Measurements from ENCODE around the gene LMAN2L. TPM values are rescaled to one million over a fixed set of nuclear protein-coding genes. Genes with fewer than 3 reads are reported as not detected.
"Not testable (repeated sequence)": the region's sequence is repeated elsewhere in the genome, so short reads cannot be mapped to it uniquely, and the experiment has no call there.

The LMAN2L gene
- total RNA-seq, 2 donors from 2014 or later = 6.6 to 7.8 TPM

DNA sequence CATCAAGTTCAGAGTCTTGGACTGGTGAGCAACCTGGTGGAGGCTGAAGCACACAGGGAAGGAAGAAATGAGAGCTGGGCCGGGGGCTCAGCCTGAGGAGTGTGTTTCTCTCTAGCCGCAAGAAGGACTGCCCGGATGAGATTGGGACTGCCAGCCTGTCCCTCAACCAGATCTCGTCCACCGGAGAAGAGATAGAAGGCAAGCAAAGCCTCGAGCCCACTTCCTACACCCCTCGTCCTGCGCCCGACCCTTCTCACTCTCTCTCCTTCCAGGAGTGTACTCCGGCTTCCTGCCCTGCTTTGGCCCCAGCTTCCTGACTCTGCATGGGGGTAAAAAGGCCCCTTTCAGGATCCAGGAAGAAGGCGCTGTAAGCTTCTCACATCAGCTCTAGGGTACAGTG is 71.1 kb downstream of the LMAN2L start:
- Histone ChIP-seq H3K4me3 (no peak overlapping the region), H3K4me1 (peaks cover 22% of the 10 kb centered on the region), H3K27ac (no peak overlapping the region), H3K27me3 (no peaks in the 10 kb centered on the region), H3K9me3 (no peaks in the 10 kb centered on the region), H3K36me3 (replicated peaks in 1 of 2; ENCODE audit: insufficient read depth in 1 of 2, low read depth in 2 of 2) (peaks cover 0 to 2% of the 10 kb centered on the region in 2 donors)
- 85 to 88% methylated on average over 10 to 11 of the region's 11 CpGs for WGBS, 2 donors
- TF ChIP-seq, protein P1, sequence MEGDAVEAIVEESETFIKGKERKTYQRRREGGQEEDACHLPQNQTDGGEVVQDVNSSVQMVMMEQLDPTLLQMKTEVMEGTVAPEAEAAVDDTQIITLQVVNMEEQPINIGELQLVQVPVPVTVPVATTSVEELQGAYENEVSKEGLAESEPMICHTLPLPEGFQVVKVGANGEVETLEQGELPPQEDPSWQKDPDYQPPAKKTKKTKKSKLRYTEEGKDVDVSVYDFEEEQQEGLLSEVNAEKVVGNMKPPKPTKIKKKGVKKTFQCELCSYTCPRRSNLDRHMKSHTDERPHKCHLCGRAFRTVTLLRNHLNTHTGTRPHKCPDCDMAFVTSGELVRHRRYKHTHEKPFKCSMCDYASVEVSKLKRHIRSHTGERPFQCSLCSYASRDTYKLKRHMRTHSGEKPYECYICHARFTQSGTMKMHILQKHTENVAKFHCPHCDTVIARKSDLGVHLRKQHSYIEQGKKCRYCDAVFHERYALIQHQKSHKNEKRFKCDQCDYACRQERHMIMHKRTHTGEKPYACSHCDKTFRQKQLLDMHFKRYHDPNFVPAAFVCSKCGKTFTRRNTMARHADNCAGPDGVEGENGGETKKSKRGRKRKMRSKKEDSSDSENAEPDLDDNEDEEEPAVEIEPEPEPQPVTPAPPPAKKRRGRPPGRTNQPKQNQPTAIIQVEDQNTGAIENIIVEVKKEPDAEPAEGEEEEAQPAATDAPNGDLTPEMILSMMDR (IDR thresholded peaks at IDR 0.05) = no peak
- TF ChIP-seq POLR2A (IDR thresholded peaks at IDR 0.05) = no peak
- intact Hi-C loops (cut with DNase I) = no loop called here
- ATAC-seq (no peak), DNase-seq (no peak)

DNA sequence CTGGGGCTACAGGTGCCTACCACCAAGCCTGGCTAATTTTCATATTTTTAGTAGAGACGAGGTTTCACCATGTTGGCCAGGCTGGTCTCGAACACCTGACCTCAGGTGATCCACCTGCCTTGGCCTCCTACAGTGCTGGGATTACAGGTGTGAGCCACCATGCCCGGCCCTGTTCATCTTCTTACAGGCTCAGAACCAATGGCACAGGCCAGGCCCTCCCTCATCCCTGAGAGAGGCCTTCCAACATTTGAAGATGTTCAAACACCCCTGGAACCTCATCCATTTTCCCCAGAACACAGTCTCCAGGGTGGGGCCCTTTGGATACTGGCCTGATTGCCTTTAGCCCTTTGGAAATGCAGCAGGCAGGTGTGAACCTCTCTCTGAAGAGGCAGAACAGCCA is 74.1 kb downstream of the LMAN2L start:
- H3K27me3 ChIP-seq; H3K36me3 ChIP-seq (replicated peaks in 1 of 2; ENCODE audit: insufficient read depth in 1 of 2, low read depth in 2 of 2); DNase-seq; intact Hi-C loops (cut with DNase I); ATAC-seq; H3K9me3 ChIP-seq; H3K4me3 ChIP-seq: not testable (repeated sequence)
- peaks cover 35% of the 10 kb centered on the region for H3K4me1 ChIP-seq
- WGBS, 2 donors = 97 to 100% methylated on average over 2 to 3 of the region's 3 CpGs
- peak overlapping the region in 3 of 4 donors; percentile 58 to 80 (median 74) for H3K27ac ChIP-seq

DNA sequence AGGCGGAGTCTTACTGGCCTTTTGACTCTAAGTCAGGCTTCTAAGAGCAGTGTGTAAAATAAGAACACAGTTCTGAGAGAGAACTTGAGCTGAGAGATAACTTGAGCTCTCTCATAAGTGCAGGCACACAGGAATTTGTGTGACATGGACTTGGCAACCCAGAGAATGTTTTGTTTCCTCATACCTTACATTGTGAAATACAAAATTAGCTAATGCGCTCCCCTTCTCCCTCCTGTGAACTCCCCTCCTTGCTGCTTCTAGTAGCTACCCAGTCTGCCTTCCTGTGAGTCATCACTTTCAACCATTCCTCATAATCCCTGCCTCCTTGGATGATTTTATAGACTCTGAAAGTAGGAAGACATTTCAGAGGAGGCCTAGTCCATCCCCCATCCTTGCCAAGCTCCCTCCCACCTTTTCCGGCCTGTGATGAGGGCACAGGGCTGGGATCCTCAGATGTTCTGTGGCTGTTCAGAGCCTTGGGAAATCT is 74.7 kb downstream of the LMAN2L start:
- Histone ChIP-seq H3K4me3 (no peak overlapping the region), H3K36me3 (replicated peaks in 1 of 2; ENCODE audit: insufficient read depth in 1 of 2, low read depth in 2 of 2) (peaks cover 0 to 2% of the 10 kb centered on the region in 2 donors), H3K27ac (peak overlapping the region; percentile 48 to 80 (median 66)), H3K9me3 (no peaks in the 10 kb centered on the region), H3K4me1 (peaks cover 35% of the 10 kb centered on the region), H3K27me3 (no peaks in the 10 kb centered on the region)
- intact Hi-C loops (cut with DNase I) = no loop called here
- no peak for TF ChIP-seq POLR2A (IDR thresholded peaks at IDR 0.05)
- WGBS, 2 donors = 65 to 81% methylated on average over 3 of the region's 3 CpGs
- ATAC-seq (peak; percentile 82), DNase-seq (peak; percentile 35 to 80 (median 52))

DNA sequence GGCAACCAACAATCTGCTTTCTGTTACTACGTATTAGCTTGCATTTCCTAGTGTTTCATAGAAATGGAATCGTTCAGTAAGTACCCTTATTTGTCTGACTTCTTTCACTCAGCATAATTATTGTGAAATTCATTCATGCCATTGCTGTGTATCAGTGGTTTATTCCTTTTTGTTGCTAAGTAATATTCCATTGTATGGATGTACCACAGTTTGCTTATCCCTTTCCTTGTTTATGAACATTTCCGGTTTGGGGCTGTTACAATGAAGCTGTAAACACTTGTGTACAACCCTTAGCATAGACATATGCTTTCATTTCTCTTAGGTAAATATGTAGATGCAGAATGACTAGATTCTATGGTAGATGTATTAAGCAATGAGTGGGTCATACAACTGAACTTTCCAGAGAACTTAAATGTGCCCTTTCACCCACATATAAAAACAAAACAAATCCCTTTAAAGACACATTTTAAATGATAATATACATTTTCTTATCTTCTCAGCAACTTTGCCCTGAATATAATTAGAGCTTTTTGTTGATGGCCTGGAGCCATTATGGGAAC is 75.4 kb downstream of the LMAN2L start:
- Histone ChIP-seq H3K9me3 (no peaks in the 10 kb centered on the region), H3K36me3 (replicated peaks in 1 of 2; ENCODE audit: insufficient read depth in 1 of 2, low read depth in 2 of 2) (peaks cover 0 to under 1% of the 10 kb centered on the region in 2 donors), H3K27ac (peak overlapping the region; percentile 48 to 80 (median 77)), H3K27me3 (no peaks in the 10 kb centered on the region), H3K4me3 (no peak overlapping the region), H3K4me1 (peaks cover 35% of the 10 kb centered on the region)
- no peak for DNase-seq
- ATAC-seq = no peak
- TF ChIP-seq, protein P1 (IDR thresholded peaks at IDR 0.05) = no peak
- no peak for TF ChIP-seq POLR2A (IDR thresholded peaks at IDR 0.05)
- 90 to 95% methylated on average over 3 of the region's 3 CpGs for WGBS, 2 donors
- intact Hi-C loops (cut with DNase I) = no loop called here

DNA sequence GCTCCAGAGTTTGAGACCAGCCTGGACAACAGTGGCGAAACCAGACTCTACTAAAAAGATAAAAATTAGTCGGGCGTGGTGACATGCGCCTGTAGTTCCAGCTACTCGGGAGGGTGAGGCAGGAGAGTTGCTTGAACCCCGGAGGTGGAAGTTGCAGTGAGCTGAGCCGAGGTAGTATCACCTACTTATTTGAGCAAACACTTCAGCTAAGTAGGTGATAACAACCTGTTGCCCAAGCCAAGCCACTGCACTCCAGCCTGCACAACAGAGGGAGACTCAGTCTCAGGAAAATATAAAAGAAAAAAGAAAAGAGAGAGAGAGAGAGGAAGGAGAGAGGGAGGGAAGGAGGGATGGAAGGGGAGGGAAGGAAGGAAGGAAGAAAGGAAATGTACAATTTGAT is 76.0 kb downstream of the LMAN2L start:
- Histone ChIP-seq H3K27ac (peak overlapping the region; percentile 68 to 80 (median 77)), H3K4me3 (no peak overlapping the region), H3K27me3 (no peaks in the 10 kb centered on the region), H3K36me3 (replicated peaks in 1 of 2; ENCODE audit: insufficient read depth in 1 of 2, low read depth in 2 of 2) (no peaks in the 10 kb centered on the region), H3K9me3 (no peaks in the 10 kb centered on the region), H3K4me1 (peaks cover 35% of the 10 kb centered on the region)
- ATAC-seq (peak; percentile 48), DNase-seq (peak; percentile 45 to 63 (median 54))
- intact Hi-C loops (cut with DNase I) = no loop called here
- TF ChIP-seq, protein P1 (IDR thresholded peaks at IDR 0.05) = peak in 1 of 7 experiments; percentile 21
- no peak for TF ChIP-seq POLR2A (IDR thresholded peaks at IDR 0.05)
- WGBS, 2 donors = 29 to 31% methylated on average over 7 of the region's 7 CpGs

DNA sequence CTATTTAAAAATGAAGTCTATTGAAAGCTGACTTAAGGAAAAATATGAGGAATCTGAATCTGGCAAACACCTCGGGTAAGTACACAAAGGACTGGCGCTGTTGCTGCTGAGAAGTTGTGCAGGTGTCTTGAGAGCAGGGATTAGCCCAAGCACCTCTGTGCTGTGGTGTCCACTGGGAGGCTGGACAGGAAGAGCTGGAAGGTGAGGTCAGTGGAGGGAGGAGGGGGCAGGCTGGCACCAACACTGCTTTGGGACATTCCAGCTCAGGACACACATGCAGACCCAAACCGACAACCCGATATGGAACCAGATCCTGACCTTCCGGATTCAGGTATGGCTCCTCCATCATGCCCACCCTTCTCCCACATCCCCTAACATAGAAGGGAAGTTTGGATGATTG is 76.7 kb downstream of the LMAN2L start:
- Histone ChIP-seq H3K4me1 (peaks cover 35% of the 10 kb centered on the region), H3K9me3 (no peaks in the 10 kb centered on the region), H3K27ac (peak overlapping the region; percentile 68 to 80 (median 77)), H3K27me3 (no peaks in the 10 kb centered on the region), H3K36me3 (replicated peaks in 1 of 2; ENCODE audit: insufficient read depth in 1 of 2, low read depth in 2 of 2) (no peaks in the 10 kb centered on the region), H3K4me3 (no peak overlapping the region)
- ATAC-seq (peak; percentile 90), DNase-seq (peak; percentile 86 to 94 (median 92))
- peak; percentile 18 to 63 (median 63) for TF ChIP-seq POLR2A (IDR thresholded peaks at IDR 0.05)
- TF ChIP-seq, protein P1 (IDR thresholded peaks at IDR 0.05) = peak in 4 of 7 experiments; percentile 31 to 50 (median 43)
- intact Hi-C loops (cut with DNase I) = no loop called here
- 20 to 26% methylated on average over 5 of the region's 5 CpGs for WGBS, 2 donors

Measured in body of pancreas (tissue), 4 donors.